CD4-positive, alpha-beta memory T cell (primary cell): ENCODE data around the gene SMNDC1. TPM values are rescaled to one million over a fixed set of nuclear protein-coding genes. Genes with fewer than 3 reads are reported as not detected.

Source experiments
- CTCF ChIA-PET: fragments of 350-600 bp; sonication (Branson Sonifier 250); formaldehyde crosslinking; loops from one replicate; lab custom pipeline; 2021; ENCODE audit warnings: inconsistent platforms; ENCODE audit not compliant: partially characterized antibody; lab: Charles Lee
- POLR2A ChIA-PET: fragments of 350-600 bp; sonication (Branson Sonifier 250); formaldehyde crosslinking; loops from one replicate; lab custom pipeline; 2021; ENCODE audit not compliant: partially characterized antibody; lab: Charles Lee
- DNase-seq, 5 donors: peaks; one replicate each; pipeline versions ENCODE4 v3.0.0 to v3.0.0-alpha.2; 2020 to 2022; ENCODE audit warnings: mixed read lengths in 1 of 5
- H3K27ac ChIP-seq: one replicate; pipeline ENCODE4 v1.7.0; 2013; ENCODE audit warnings: low read depth, low read length
- H3K27me3 ChIP-seq: 2 replicates; pipeline ENCODE4 v1.7.0; 2013; ENCODE audit warnings: mild to moderate bottlenecking, low read length, moderate library complexity; ENCODE audit not compliant: insufficient read depth
- H3K36me3 ChIP-seq: 2 replicates; pipeline ENCODE4 v1.7.0; 2013; ENCODE audit warnings: mild to moderate bottlenecking, low read length, moderate library complexity; ENCODE audit not compliant: insufficient read depth
- H3K4me1 ChIP-seq: 2 replicates; pipeline ENCODE4 v1.7.0; 2013; ENCODE audit warnings: mild to moderate bottlenecking, low read length, moderate library complexity; ENCODE audit not compliant: insufficient read depth
- H3K4me3 ChIP-seq, 2 donors: one replicate each; pipeline ENCODE4 v1.7.0; 2013; ENCODE audit warnings: low read length in 2 of 2, mild to moderate bottlenecking in 1 of 2
- H3K9me3 ChIP-seq, 2 donors: one replicate each; pipeline ENCODE4 v1.7.0; 2013; ENCODE audit warnings: low read length in 2 of 2, control low read depth in 1 of 2; ENCODE audit not compliant: control insufficient read depth in 1 of 2
- H3K27ac Mint-ChIP-seq, 7 donors: one replicate each; pipeline ENCODE4 v1.8.0; 2020 to 2021; ENCODE audit warnings: mixed read lengths in 7 of 7, mild to moderate bottlenecking in 6 of 7, inconsistent platforms in 3 of 7, moderate library complexity in 3 of 7
- H3K27me3 Mint-ChIP-seq, 2 donors: one replicate each; pipeline ENCODE4 v1.8.0; 2020 to 2021; ENCODE audit warnings: mixed read lengths in 2 of 2
- H3K36me3 Mint-ChIP-seq, 2 donors: one replicate each; pipeline ENCODE4 v1.8.0; 2020 to 2021; ENCODE audit warnings: mixed read lengths in 2 of 2, inconsistent platforms in 1 of 2, mild to moderate bottlenecking in 1 of 2
- H3K4me1 Mint-ChIP-seq, 4 donors: one replicate each; pipeline ENCODE4 v1.8.0; 2020 to 2021; ENCODE audit warnings: mixed read lengths in 4 of 4, mild to moderate bottlenecking in 1 of 4
- H3K4me3 Mint-ChIP-seq, 8 donors: one replicate each; pipeline ENCODE4 v1.8.0; 2020 to 2021; ENCODE audit warnings: mixed read lengths in 8 of 8, mild to moderate bottlenecking in 7 of 8, moderate library complexity in 6 of 8, inconsistent platforms in 3 of 8
- H3K9me3 Mint-ChIP-seq, 8 donors: one replicate each; pipeline ENCODE4 v1.8.0; 2020 to 2021; ENCODE audit warnings: mixed read lengths in 8 of 8, mild to moderate bottlenecking in 5 of 8, inconsistent platforms in 3 of 8, moderate library complexity in 1 of 8
- intact Hi-C: fragments of 100-400 bp; cut with micrococcal nuclease; formaldehyde crosslinking; loops from one replicate; pipeline ENCODE4 v1.15.1; 2023
- polyA plus RNA-seq, 2 donors: library from polyadenylated mRNA; unstranded; fragments of 300-500 nt; fragmentation: Illumina TruSeq; gene quantifications; one replicate each; pipeline ENCODE4 v1.2.3, GENCODE V29; 2021
- total RNA-seq, 2 experiments: library from RNA; stranded (reverse); gene quantifications; one replicate each; pipeline ENCODE4 v1.2.3, GENCODE V29; 2021

Gene SMNDC1
- total and polyA plus RNA-seq, 4 experiments from 2014 or later, result 11.3 to 39.3 (median 30.8) TPM

DNA sequence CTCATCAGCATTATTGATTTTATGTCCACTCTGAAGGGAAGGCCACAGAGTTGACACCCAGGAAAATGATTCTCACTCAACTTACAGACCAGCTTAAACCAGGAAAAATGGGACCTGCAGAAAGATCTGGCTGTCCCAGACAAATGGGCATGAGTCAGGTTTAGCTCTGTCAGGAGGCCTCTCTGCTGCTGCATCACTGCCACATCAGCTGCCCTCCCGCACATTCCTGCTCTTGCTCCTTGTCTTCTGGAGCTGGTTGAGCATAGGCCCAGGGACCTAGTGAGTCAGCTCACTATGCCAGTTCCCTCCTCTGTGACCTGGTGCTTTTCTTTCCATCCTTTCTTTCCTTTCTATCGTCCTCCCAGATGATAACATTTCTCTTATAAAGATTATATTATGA, 18.8 kb upstream of the SMNDC1 start:
- intact Hi-C loops, result no loop called here
- Mint-ChIP-seq H3K4me3 (no peak overlapping the region), H3K9me3 (peaks cover 0 to 22% (median 19%) of the 10 kb centered on the region in 8 donors), H3K27me3 (peaks cover 5 to 6% of the 10 kb centered on the region in 2 donors), H3K36me3 (peaks cover 3 to 4% of the 10 kb centered on the region in 2 donors), H3K4me1 (peaks cover 0 to 1% (median 0%) of the 10 kb centered on the region in 4 donors), H3K27ac (no peak overlapping the region)
- no peak for DNase-seq
- H3K27me3 ChIP-seq, result no peaks in the 10 kb centered on the region
- no peaks in the 10 kb centered on the region for H3K4me1 ChIP-seq
- H3K9me3 ChIP-seq, result no peaks in the 10 kb centered on the region
- H3K4me3 ChIP-seq, result no peak overlapping the region
- ChIA-PET POLR2A (no interaction called here), CTCF (interaction anchor here (1.0 to 1.7 kb wide), 3 partner anchors 13 to 223 kb away, joined by 3 to 5 read pairs (median 5); no protein-coding TSS in a partner anchor)
- H3K27ac ChIP-seq, result no peak overlapping the region
- no peaks in the 10 kb centered on the region for H3K36me3 ChIP-seq

DNA sequence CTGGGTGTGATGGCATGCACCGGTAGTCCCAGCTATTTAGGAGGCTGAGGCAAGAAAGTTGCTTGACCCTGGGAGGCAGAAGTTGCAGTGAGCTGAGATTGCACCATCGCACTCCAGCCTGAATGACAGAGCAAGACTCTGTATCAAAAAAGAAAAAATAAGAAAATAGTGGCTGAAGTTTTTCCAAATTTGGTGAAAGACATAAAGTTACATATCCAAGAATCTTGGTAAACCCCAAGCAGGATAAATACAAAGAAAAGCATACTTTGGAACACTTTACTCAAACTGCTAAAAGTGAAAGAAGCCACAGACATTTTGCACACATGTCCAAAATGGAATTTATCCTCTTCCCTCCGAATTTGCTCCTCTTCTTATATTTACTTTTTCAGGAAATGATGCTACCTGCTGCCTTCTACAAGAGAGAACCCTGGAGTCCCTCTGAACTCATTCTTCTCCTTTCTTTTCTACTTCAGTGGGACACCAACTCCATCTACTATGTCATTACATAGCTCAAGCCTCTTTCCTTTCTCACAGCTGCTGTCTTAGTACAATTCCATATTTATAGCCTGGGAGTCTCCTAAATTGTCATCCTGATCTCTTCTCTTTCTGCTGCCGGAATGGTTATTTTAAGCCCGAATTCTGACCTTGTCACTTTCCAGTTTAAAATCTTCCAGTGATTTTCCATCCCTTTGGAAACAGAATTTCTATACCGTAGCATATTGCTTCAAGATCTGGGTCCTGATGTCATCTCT, 17.3 kb upstream of the SMNDC1 start:
- ChIA-PET POLR2A (no interaction called here), CTCF (interaction anchor here (1.4 kb wide), 1 partner anchor 12 kb away, joined by 3 read pairs; no protein-coding TSS in a partner anchor)
- H3K9me3 Mint-ChIP-seq, result peaks cover 0 to 22% (median 19%) of the 10 kb centered on the region in 8 donors
- Histone ChIP-seq H3K27ac (no peak overlapping the region), H3K4me3 (no peak overlapping the region), H3K4me1 (no peaks in the 10 kb centered on the region), H3K27me3 (no peaks in the 10 kb centered on the region), H3K9me3 (no peaks in the 10 kb centered on the region), H3K36me3 (no peaks in the 10 kb centered on the region)
- H3K27ac Mint-ChIP-seq, result no peak overlapping the region
- H3K4me1 Mint-ChIP-seq, result peaks cover 0 to 1% (median 0%) of the 10 kb centered on the region in 4 donors
- peaks cover 3 to 4% of the 10 kb centered on the region in 2 donors for H3K36me3 Mint-ChIP-seq
- H3K4me3 Mint-ChIP-seq, result no peak overlapping the region
- intact Hi-C loops, result no loop called here
- no peak for DNase-seq
- H3K27me3 Mint-ChIP-seq, result peaks cover 2 to 5% of the 10 kb centered on the region in 2 donors

DNA sequence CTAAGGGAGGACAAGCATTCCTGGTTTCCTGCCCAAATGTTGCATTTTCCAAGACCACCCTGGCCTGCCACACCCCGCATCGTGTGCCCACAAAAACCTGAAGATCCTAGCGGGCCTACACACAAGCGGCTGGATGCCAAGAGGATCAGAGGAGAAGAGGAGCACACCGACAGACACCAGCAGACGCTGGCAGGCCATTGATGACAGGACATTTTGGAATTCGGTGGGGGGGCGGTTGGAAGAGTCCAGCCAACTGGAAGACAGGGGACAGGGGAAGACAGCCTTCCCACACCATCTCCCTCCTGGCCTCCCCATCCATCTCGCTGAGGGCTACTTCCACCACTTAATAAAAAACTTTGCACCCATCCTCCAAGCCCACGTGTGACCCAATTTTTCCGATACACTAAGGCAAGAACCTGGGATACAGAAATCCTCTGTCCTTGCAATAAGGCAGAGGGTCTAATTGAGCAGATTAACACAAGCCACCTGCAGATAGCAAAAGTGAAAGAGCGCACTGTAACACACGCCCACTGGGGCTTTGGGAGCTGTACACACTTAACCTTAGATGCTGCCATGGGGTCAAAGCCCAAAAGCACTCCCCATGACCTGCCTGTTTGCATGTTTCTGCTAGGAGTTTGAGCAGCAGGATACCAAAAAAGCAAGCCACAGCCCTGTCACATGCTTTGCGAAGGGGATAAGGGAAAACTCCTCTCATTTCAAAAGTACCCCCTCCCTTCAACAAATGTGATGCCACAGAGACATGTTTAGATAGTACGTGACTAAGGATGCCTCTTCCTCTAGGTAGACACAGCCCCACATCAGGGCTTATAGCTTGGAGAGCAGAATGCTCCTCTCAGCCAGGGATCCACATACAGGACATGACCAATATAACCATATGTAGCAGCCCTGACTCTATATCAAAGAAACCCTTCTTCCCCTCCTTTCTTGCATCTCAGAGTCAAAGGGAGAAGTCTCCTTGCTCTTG, 13.4 kb upstream of the SMNDC1 start:
- no peaks in the 10 kb centered on the region for H3K4me1 Mint-ChIP-seq
- Histone ChIP-seq H3K4me3 (no peak overlapping the region), H3K27ac (no peak overlapping the region), H3K9me3 (no peaks in the 10 kb centered on the region), H3K36me3 (no peaks in the 10 kb centered on the region), H3K27me3 (no peaks in the 10 kb centered on the region), H3K4me1 (no peaks in the 10 kb centered on the region)
- intact Hi-C loops, result no loop called here
- no peak for DNase-seq
- ChIA-PET POLR2A (no interaction called here), CTCF (no interaction called here)
- H3K4me3 Mint-ChIP-seq, result no peak overlapping the region
- H3K27me3 Mint-ChIP-seq, result peaks cover 0 to 4% of the 10 kb centered on the region in 2 donors
- peaks cover 3 to 4% of the 10 kb centered on the region in 2 donors for H3K36me3 Mint-ChIP-seq
- peaks cover 0 to 22% (median 19%) of the 10 kb centered on the region in 8 donors for H3K9me3 Mint-ChIP-seq
- H3K27ac Mint-ChIP-seq, result no peak overlapping the region

DNA sequence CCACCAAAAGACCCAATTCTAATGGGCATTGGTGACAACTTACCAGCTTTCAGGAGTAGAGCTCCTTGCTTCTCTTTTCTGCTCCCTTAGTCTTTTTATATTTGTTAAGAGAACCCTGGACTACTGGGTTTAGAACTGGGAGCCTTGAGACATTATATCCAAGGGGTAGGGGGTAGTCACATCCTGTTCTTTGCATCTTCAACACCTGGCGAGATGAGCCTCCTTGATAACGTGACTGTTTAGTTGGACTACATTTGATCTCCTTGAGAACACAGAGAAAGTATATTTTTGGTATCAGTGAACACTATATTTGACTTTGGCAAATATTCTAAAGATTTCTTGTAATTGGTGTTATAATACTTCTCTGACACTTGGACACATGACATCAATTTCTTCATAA, 9.0 kb upstream of the SMNDC1 start:
- Histone ChIP-seq H3K27me3 (no peaks in the 10 kb centered on the region), H3K4me1 (no peaks in the 10 kb centered on the region), H3K27ac (no peak overlapping the region), H3K4me3 (no peak overlapping the region), H3K36me3 (no peaks in the 10 kb centered on the region), H3K9me3 (no peaks in the 10 kb centered on the region)
- H3K4me1 Mint-ChIP-seq, result peaks cover 0 to 7% (median 0%) of the 10 kb centered on the region in 4 donors
- no peaks in the 10 kb centered on the region for H3K9me3 Mint-ChIP-seq
- DNase-seq, result no peak
- POLR2A ChIA-PET, result interaction anchor here (0.6 to 0.8 kb wide), 2 partner anchors 9 to 31 kb away, joined by 3 to 4 read pairs; partner anchors contain the start of gene SMNDC1
- CTCF ChIA-PET, result interaction anchor here (1.0 to 2.0 kb wide), 5 partner anchors 21 to 286 kb away, joined by 4 to 8 read pairs (median 4); no protein-coding TSS in a partner anchor
- intact Hi-C loops, result no loop called here
- no peaks in the 10 kb centered on the region for H3K36me3 Mint-ChIP-seq
- H3K4me3 Mint-ChIP-seq, result no peak overlapping the region
- no peak overlapping the region for H3K27ac Mint-ChIP-seq
- H3K27me3 Mint-ChIP-seq, result peaks cover 0 to 2% of the 10 kb centered on the region in 2 donors

DNA sequence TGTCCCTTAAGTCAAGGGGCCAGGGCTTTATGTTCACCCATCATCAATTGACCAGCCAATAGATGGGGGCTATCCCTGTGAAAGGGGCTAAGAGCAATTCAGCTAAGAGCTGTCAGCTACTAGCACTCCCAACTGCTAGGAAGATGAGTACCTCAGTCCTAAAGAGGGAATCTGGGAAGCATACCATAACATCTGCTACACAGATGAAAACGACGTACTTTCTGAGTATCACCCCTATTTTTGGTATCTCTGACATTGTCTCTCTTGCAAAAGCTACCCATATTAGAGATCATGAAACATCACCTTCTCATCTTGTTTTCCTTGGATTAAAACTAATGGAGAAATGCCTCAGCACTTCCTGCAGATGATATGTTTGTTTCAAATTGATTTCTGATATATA, 7.5 kb upstream of the SMNDC1 start:
- H3K4me1 Mint-ChIP-seq, result peaks cover 0 to 7% (median 0%) of the 10 kb centered on the region in 4 donors
- no peaks in the 10 kb centered on the region for H3K36me3 Mint-ChIP-seq
- ChIA-PET POLR2A (interaction anchor here (0.8 kb wide), 1 partner anchor 234 kb away, joined by 3 read pairs; no protein-coding TSS in a partner anchor), CTCF (interaction anchor here (0.7 to 1.4 kb wide), 5 partner anchors 187 to 287 kb away, joined by 3 to 11 read pairs (median 4); no protein-coding TSS in a partner anchor)
- H3K9me3 ChIP-seq, result no peaks in the 10 kb centered on the region
- no peaks in the 10 kb centered on the region for H3K9me3 Mint-ChIP-seq
- intact Hi-C loops, result no loop called here
- DNase-seq, result no peak
- peak overlapping the region in 1 of 7 donors; percentile 47 for H3K27ac Mint-ChIP-seq
- no peak overlapping the region for H3K4me3 Mint-ChIP-seq
- H3K27me3 Mint-ChIP-seq, result peaks cover 0 to 2% of the 10 kb centered on the region in 2 donors
- no peak overlapping the region for H3K4me3 ChIP-seq
- H3K27ac ChIP-seq, result no peak overlapping the region
- H3K36me3 ChIP-seq, result no peaks in the 10 kb centered on the region
- H3K4me1 ChIP-seq, result no peaks in the 10 kb centered on the region
- H3K27me3 ChIP-seq, result no peaks in the 10 kb centered on the region

DNA sequence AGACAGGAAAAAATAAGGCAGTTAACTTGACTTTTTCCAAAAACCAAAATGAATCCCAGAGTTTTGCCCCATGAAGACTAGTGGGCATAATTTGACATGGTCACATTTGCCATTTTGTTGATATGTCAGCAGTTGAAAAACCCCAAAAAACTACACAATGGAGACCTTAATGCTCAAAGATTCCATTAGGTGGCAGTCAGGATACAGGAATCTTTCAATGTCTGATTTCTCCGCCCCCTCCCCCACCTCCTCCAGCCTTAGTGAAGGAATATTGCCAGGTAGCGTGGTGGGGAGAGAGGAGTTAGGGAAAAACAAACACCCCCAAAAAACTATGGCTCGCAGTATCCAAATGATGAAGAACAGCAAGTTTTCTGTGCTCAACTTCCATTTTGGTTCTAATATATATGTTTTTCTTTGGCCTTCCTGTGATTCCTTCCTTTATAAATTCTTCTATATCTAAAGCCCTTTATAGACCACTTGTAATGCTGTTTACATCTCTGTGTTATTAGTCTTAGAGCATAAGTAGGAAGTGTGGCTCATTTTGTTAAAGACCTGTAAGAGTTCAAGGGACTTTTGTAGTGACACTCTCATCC, 6.7 kb upstream of the SMNDC1 start:
- Mint-ChIP-seq H3K4me1 (peaks cover 0 to 7% (median 0%) of the 10 kb centered on the region in 4 donors), H3K4me3 (no peak overlapping the region), H3K9me3 (no peaks in the 10 kb centered on the region), H3K27ac (peak overlapping the region in 1 of 7 donors; percentile 9), H3K36me3 (no peaks in the 10 kb centered on the region), H3K27me3 (no peaks in the 10 kb centered on the region)
- Histone ChIP-seq H3K27ac (no peak overlapping the region), H3K36me3 (no peaks in the 10 kb centered on the region), H3K4me1 (peaks cover 1% of the 10 kb centered on the region), H3K27me3 (no peaks in the 10 kb centered on the region), H3K9me3 (no peaks in the 10 kb centered on the region), H3K4me3 (no peak overlapping the region)
- intact Hi-C loops, result loop anchor here (1.0 to 2.0 kb wide), 4 partner anchors 43 to 289 kb away; no protein-coding TSS in a partner anchor
- CTCF ChIA-PET, result interaction anchor here (0.8 to 2.7 kb wide), 6 partner anchors 43 to 237 kb away, joined by 3 to 32 read pairs (median 4); no protein-coding TSS in a partner anchor
- DNase-seq, result peak; percentile 43 to 56 (median 48)
- POLR2A ChIA-PET, result no interaction called here
